Ovary (tissue), 3 donors: ENCODE data around the gene BPGM.

ENCODE experiments used
- POLR2A ChIP-seq: fragments of 450-650 bp; IDR thresholded peaks from one replicate; pipeline ENCODE4 v1.6.1; 2017; ENCODE audit warnings: antibody characterized with exemption, mild to moderate bottlenecking, moderate library complexity
- TF ChIP-seq, protein P1 (sequence below), 3 donors: fragments of 450-650 bp in 2 of 3; fragments of 200-600 bp in 1 of 3; IDR thresholded peaks; one replicate each; pipeline versions ENCODE4 v1.5.1 to v1.8.0; 2016 to 2022; ENCODE audit warnings: antibody characterized with exemption in 3 of 3, mild to moderate bottlenecking in 1 of 3
- donor health status: DM: no; HTN: no; CAD: no.

DNA sequence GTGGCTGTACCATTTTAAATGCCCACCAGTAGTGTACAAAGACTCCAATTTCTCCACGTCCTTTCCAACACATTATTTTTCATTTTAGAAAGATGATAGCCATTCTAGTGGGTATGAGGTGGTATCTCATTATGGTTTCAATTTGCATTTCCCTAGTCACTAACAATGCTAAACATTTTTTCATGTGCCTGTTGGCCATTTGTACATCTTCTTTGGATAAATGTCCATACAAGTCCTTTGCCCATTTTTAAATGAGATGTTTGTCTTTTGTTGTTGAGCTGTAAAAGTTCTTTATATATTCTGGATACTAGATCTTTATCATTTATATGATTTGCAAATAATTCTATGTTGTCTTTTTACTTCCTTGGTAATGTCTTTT, 18.9 kb upstream of the BPGM start:
- TF ChIP-seq, protein P1, sequence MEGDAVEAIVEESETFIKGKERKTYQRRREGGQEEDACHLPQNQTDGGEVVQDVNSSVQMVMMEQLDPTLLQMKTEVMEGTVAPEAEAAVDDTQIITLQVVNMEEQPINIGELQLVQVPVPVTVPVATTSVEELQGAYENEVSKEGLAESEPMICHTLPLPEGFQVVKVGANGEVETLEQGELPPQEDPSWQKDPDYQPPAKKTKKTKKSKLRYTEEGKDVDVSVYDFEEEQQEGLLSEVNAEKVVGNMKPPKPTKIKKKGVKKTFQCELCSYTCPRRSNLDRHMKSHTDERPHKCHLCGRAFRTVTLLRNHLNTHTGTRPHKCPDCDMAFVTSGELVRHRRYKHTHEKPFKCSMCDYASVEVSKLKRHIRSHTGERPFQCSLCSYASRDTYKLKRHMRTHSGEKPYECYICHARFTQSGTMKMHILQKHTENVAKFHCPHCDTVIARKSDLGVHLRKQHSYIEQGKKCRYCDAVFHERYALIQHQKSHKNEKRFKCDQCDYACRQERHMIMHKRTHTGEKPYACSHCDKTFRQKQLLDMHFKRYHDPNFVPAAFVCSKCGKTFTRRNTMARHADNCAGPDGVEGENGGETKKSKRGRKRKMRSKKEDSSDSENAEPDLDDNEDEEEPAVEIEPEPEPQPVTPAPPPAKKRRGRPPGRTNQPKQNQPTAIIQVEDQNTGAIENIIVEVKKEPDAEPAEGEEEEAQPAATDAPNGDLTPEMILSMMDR (IDR thresholded peaks at IDR 0.05): no peak
- no peak for TF ChIP-seq POLR2A
